ENCODE measurements around the gene MAGI1.

- TF ChIP-seq CTCF (IDR thresholded peaks at IDR 0.05; ENCODE audit: insufficient read depth, low read length, poor library complexity, severe bottlenecking) (no peak), EZH2phosphoT487 (conservative IDR thresholded peaks at IDR 0.05; ENCODE audit: low read length) (no peak)
Observed at GRCh38 chr3:65972765-65973164, 66.0 kb downstream of the MAGI1 start.
